ENCODE data around the gene ZNF491.
"Not testable (repeated sequence)": the region's sequence is repeated elsewhere in the genome, so short reads cannot be mapped to it uniquely, and the experiment has no call there.

Gene ZNF491

GRCh38 chr19:11833541-11833940 is 35.2 kb downstream of the ZNF491 start:
- H3K9me3 Mint-ChIP-seq: peaks cover 97% of the 10 kb centered on the region
- DNase-seq: no peak
- no peak overlapping the region for H3K27ac Mint-ChIP-seq
- no peak overlapping the region for H3K4me3 Mint-ChIP-seq
- peaks cover 87% of the 10 kb centered on the region for H3K36me3 Mint-ChIP-seq (ENCODE audit: low read depth)
- H3K27me3 Mint-ChIP-seq (ENCODE audit: low read depth, poor library complexity): peaks cover 3% of the 10 kb centered on the region
- TF ChIP-seq CTCF (IDR thresholded peaks at IDR 0.05): no peak
- no peaks in the 10 kb centered on the region for H3K4me1 Mint-ChIP-seq

- H3K27ac Mint-ChIP-seq; H3K4me1 Mint-ChIP-seq; H3K4me3 Mint-ChIP-seq; DNase-seq; H3K27me3 Mint-ChIP-seq (ENCODE audit: low read depth, poor library complexity): not testable (repeated sequence)
- peaks cover 95% of the 10 kb centered on the region for H3K9me3 Mint-ChIP-seq
- peaks cover 66% of the 10 kb centered on the region for H3K36me3 Mint-ChIP-seq (ENCODE audit: low read depth)
Observed at GRCh38 chr19:11835626-11836066, 37.3 kb downstream of the ZNF491 start.

- TF ChIP-seq CTCF (IDR thresholded peaks at IDR 0.05): no peak
- DNase-seq: no peak
- H3K9me3 Mint-ChIP-seq: peaks cover 66% of the 10 kb centered on the region
- H3K36me3 Mint-ChIP-seq (ENCODE audit: low read depth): no peaks in the 10 kb centered on the region
- H3K27me3 Mint-ChIP-seq (ENCODE audit: low read depth, poor library complexity): peaks cover 12% of the 10 kb centered on the region
- H3K4me1 Mint-ChIP-seq: peaks cover 5% of the 10 kb centered on the region
- H3K27ac Mint-ChIP-seq: peak overlapping the region; percentile 6
- H3K4me3 Mint-ChIP-seq: no peak overlapping the region
Observed at GRCh38 chr19:11843722-11844121, 45.4 kb downstream of the ZNF491 start.

- not testable (repeated sequence) for DNase-seq; H3K36me3 Mint-ChIP-seq (ENCODE audit: low read depth); H3K4me3 Mint-ChIP-seq; H3K4me1 Mint-ChIP-seq; H3K27ac Mint-ChIP-seq
- H3K9me3 Mint-ChIP-seq: peaks cover 64% of the 10 kb centered on the region
- peaks cover 11% of the 10 kb centered on the region for H3K27me3 Mint-ChIP-seq (ENCODE audit: low read depth, poor library complexity)
Observed at GRCh38 chr19:11847615-11848014, 49.3 kb downstream of the ZNF491 start.

GRCh38 chr19:11848200-11848593 is 49.9 kb downstream of the ZNF491 start:
- no peak overlapping the region for H3K4me3 Mint-ChIP-seq
- no peaks in the 10 kb centered on the region for H3K36me3 Mint-ChIP-seq (ENCODE audit: low read depth)
- no peak overlapping the region for H3K27ac Mint-ChIP-seq
- H3K4me1 Mint-ChIP-seq: peaks cover 5% of the 10 kb centered on the region
- DNase-seq: no peak
- H3K27me3 Mint-ChIP-seq (ENCODE audit: low read depth, poor library complexity): peaks cover 11% of the 10 kb centered on the region
- no peak for TF ChIP-seq CTCF (IDR thresholded peaks at IDR 0.05)
- peaks cover 62% of the 10 kb centered on the region for H3K9me3 Mint-ChIP-seq

- peak within 1 kb of the TSS; percentile 35 for H3K4me3 Mint-ChIP-seq
- no peaks in the 10 kb centered on the region for H3K36me3 Mint-ChIP-seq (ENCODE audit: low read depth)
- H3K27ac Mint-ChIP-seq: no peak within 1 kb of the TSS
- peaks cover 11% of the 10 kb centered on the region for H3K27me3 Mint-ChIP-seq (ENCODE audit: low read depth, poor library complexity)
- no peaks in the 10 kb centered on the region for H3K4me1 Mint-ChIP-seq
- DNase-seq: peak; percentile 16
- no peak for TF ChIP-seq CTCF (IDR thresholded peaks at IDR 0.05)
- peaks cover 63% of the 10 kb centered on the region for H3K9me3 Mint-ChIP-seq
Observed at GRCh38 chr19:11848594-11849469, 50.5 kb downstream of the ZNF491 start, which contains the start of gene ZNF439. Gene ZNF439 (plus strand): TSS chr19:11848726. CDS start chr19:11848868, 142 bp downstream.

- H3K36me3 Mint-ChIP-seq (ENCODE audit: low read depth); DNase-seq; H3K27ac Mint-ChIP-seq; H3K4me1 Mint-ChIP-seq; H3K4me3 Mint-ChIP-seq: not testable (repeated sequence)
- Mint-ChIP-seq H3K9me3 (peaks cover 62% of the 10 kb centered on the region), H3K27me3 (ENCODE audit: low read depth, poor library complexity) (peaks cover 11% of the 10 kb centered on the region)
Observed at GRCh38 chr19:11850289-11850688, 52.0 kb downstream of the ZNF491 start.
